ENCODE results near the gene SIRT6. TPM values are rescaled to one million over a fixed set of nuclear protein-coding genes. Genes with fewer than 3 reads are reported as not detected.
A peak's percentile ranks its signal among the peaks of the same experiment; 100 is the strongest.

Gene SIRT6
- total RNA-seq, 2 donors from 2014 or later, result 23.5 to 37.3 TPM

DNA sequence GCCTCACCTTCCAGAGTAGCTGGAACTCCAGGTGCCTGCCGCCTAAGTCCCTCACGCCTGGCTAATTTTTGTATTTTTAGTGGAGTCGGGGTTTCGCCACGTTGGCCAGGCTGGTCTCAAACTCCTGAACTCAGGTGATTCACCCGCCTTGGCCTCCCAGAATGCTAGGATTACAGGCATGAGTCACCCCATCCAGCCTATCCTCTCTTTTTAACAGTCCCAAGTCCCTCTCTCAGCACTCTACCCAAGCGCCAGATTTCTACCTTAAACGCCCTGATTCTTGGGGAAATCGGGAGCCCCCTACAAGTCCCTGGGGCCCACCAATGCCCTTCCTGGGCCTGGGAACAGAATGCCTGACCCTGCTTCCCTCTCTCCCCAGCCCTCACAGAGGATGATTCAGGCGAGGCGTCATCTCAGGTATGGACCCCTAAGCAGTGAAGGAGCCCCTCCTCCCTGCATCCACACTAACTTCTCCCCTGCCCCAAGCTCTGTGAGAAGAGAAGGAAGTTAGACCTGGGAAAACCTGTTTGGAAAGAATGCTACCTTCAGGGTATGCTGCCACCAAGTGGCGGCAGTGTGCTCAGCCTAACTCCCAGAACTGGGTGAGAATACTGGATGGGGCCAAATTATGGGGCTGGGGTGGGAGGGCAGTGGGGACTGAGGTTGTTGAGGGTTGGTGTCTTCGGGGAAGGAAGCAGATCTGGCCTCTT, 26.2 kb upstream of the SIRT6 start:
- TF ChIP-seq POLR2AphosphoS5 (IDR thresholded peaks at IDR 0.05) (peak; percentile 12), POLR2A (IDR thresholded peaks at IDR 0.05) (no peak)
- TF ChIP-seq, protein P1, sequence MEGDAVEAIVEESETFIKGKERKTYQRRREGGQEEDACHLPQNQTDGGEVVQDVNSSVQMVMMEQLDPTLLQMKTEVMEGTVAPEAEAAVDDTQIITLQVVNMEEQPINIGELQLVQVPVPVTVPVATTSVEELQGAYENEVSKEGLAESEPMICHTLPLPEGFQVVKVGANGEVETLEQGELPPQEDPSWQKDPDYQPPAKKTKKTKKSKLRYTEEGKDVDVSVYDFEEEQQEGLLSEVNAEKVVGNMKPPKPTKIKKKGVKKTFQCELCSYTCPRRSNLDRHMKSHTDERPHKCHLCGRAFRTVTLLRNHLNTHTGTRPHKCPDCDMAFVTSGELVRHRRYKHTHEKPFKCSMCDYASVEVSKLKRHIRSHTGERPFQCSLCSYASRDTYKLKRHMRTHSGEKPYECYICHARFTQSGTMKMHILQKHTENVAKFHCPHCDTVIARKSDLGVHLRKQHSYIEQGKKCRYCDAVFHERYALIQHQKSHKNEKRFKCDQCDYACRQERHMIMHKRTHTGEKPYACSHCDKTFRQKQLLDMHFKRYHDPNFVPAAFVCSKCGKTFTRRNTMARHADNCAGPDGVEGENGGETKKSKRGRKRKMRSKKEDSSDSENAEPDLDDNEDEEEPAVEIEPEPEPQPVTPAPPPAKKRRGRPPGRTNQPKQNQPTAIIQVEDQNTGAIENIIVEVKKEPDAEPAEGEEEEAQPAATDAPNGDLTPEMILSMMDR (IDR thresholded peaks at IDR 0.05), result peak in 3 of 4 experiments; percentile 13 to 21 (median 17)
- DNase-seq (ENCODE audit: low spot score), result no peak
- Histone ChIP-seq H3K4me1 (replicated peaks) (no peaks in the 10 kb centered on the region), H3K9me3 (no peaks in the 10 kb centered on the region), H3K36me3 (no peaks in the 10 kb centered on the region), H3K27me3 (replicated peaks; ENCODE audit: insufficient read depth) (no peaks in the 10 kb centered on the region), H3K27ac (no peak overlapping the region), H3K4me3 (no peak overlapping the region)
- WGBS, result 67% methylated on average over 13 of the region's 13 CpGs
- intact Hi-C loops (cut with DNase I), result loop anchor here (5.0 to 10.0 kb wide), 2 partner anchors 64 to 221 kb away; partner anchors contain the start of gene EEF2

- no peaks in the 10 kb centered on the region for H3K9me3 ChIP-seq
- H3K27ac ChIP-seq, result no peak overlapping the region
- H3K27me3 ChIP-seq (replicated peaks; ENCODE audit: insufficient read depth), result no peaks in the 10 kb centered on the region
- no peaks in the 10 kb centered on the region for H3K4me1 ChIP-seq (replicated peaks)
- no peaks in the 10 kb centered on the region for H3K36me3 ChIP-seq
- intact Hi-C loops (cut with DNase I), result loop anchor here (5.0 to 10.0 kb wide), 2 partner anchors 62 to 220 kb away; partner anchors contain the start of gene EEF2
- WGBS, result 77% methylated on average over 10 of the region's 10 CpGs
- DNase-seq (ENCODE audit: low spot score), result no peak
- H3K4me3 ChIP-seq, result no peak overlapping the region
- TF ChIP-seq, protein P1 (IDR thresholded peaks at IDR 0.05), result no peak
- no peak for TF ChIP-seq POLR2A (IDR thresholded peaks at IDR 0.05)
- TF ChIP-seq POLR2AphosphoS5 (IDR thresholded peaks at IDR 0.05), result no peak
Observed at GRCh38 chr19:4206818-4207484, 24.6 kb upstream of the SIRT6 start.

DNA sequence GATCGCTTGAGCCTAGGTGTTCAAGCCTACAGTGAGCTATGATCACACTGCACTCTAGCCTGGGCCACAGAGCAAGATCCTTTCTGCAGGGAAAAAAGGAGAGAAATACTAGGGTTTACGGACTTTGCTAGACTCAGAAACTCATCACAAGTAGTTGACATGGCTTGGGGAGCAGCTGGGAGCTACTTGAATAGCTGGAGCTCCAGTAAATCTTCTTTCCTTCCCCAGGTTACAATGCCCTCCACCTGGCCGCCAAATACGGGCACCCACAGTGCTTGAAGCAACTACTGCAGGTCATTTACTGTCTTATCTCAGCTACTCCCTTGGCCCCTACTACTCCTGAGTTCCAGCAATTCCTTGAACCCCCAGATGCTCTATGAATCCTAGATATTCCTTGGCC, 19.4 kb upstream of the SIRT6 start:
- 81% methylated on average over 4 of the region's 4 CpGs for WGBS
- H3K36me3 ChIP-seq, result no peaks in the 10 kb centered on the region
- H3K4me3 ChIP-seq, result no peak overlapping the region
- TF ChIP-seq, protein P1 (IDR thresholded peaks at IDR 0.05), result no peak
- no peaks in the 10 kb centered on the region for H3K9me3 ChIP-seq
- peaks cover 8% of the 10 kb centered on the region for H3K27me3 ChIP-seq (replicated peaks; ENCODE audit: insufficient read depth)
- intact Hi-C loops (cut with DNase I), result loop anchor here (10.0 kb wide), 1 partner anchor 57 kb away; no protein-coding TSS in a partner anchor
- no peaks in the 10 kb centered on the region for H3K4me1 ChIP-seq (replicated peaks)
- DNase-seq (ENCODE audit: low spot score), result no peak
- no peak overlapping the region for H3K27ac ChIP-seq

GRCh38 chr19:4200940-4201542, 18.7 kb upstream of the SIRT6 start:
- WGBS, result 64% methylated on average over 2 of the region's 2 CpGs
- intact Hi-C loops (cut with DNase I), result loop anchor here (10.0 kb wide), 1 partner anchor 56 kb away; no protein-coding TSS in a partner anchor
- H3K4me3 ChIP-seq, result no peak overlapping the region
- DNase-seq (ENCODE audit: low spot score), result no peak
- H3K27me3 ChIP-seq (replicated peaks; ENCODE audit: insufficient read depth), result peaks cover 12% of the 10 kb centered on the region
- H3K9me3 ChIP-seq, result no peaks in the 10 kb centered on the region
- no peaks in the 10 kb centered on the region for H3K36me3 ChIP-seq
- TF ChIP-seq, protein P1 (IDR thresholded peaks at IDR 0.05), result no peak
- TF ChIP-seq POLR2A (IDR thresholded peaks at IDR 0.05) (no peak), POLR2AphosphoS5 (IDR thresholded peaks at IDR 0.05) (no peak)
- H3K4me1 ChIP-seq (replicated peaks), result no peaks in the 10 kb centered on the region
- no peak overlapping the region for H3K27ac ChIP-seq

Data from prostate gland (tissue), 2 donors.